HG03045 (cell line): ENCODE data around the gene PLD2.
"Not testable (repeated sequence)": the region's sequence is repeated elsewhere in the genome, so short reads cannot be mapped to it uniquely, and the experiment has no call there.

ENCODE experiments used
- ATAC-seq: cut with Tn5 transposase; IDR thresholded peaks from one replicate; pipeline ENCODE4 v1.9.1; 2021; ENCODE audit warnings: mild to moderate bottlenecking, moderate library complexity; ENCODE audit not compliant: unreplicated experiment

PLD2 gene

DNA sequence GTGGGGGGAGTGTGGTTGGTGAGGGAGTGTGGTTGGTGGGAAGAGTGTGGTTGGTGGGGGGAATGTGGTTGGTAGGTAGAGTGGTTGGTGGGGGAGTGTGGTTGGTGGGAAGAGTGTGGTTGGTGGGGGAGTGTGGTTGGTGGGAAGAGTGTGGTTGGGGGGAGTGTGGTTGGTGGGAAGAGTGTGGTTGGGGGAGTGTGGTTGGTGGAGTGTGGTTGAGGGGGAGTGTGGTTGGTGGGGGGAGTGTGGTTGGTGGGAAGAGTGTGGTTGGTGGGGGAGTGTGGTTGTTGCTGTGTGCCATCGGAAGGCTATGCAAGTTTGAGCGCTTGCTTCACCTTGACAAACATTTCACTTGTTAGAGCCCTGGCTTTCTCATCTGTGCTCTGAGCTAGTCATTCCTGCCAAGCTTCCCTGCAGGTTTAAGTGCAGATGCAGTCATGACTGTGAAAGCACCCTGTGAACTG, 46.3 kb downstream of the PLD2 start:
- no peak for ATAC-seq

DNA sequence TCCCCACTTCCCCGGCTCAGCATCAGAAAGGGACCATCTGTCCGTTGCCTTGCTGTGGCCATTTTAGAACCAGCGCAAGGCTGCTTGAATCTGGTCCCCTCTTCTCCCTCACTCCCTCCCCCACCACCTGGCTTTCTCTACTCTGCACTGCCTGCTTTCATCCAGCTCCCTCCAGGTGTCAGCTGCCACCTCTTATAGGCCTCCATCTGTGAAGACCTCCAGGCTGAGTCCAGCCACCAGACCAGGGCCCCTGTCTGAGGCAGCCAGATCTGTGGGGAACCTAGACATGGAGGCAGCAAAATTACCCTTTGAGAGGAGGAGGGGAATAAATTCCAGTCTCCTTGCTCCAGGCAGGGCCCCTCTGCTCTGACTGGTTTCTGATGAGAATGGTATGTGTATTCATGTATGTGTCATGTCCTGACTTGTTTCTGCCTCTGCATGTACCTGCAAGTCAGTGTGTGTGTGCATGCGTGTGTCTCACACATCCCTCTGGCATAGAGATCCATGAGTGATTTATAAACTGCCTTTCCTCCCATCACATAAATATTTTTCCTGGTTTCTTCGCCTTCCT, 47.2 kb downstream of the PLD2 start:
- no peak for ATAC-seq

DNA sequence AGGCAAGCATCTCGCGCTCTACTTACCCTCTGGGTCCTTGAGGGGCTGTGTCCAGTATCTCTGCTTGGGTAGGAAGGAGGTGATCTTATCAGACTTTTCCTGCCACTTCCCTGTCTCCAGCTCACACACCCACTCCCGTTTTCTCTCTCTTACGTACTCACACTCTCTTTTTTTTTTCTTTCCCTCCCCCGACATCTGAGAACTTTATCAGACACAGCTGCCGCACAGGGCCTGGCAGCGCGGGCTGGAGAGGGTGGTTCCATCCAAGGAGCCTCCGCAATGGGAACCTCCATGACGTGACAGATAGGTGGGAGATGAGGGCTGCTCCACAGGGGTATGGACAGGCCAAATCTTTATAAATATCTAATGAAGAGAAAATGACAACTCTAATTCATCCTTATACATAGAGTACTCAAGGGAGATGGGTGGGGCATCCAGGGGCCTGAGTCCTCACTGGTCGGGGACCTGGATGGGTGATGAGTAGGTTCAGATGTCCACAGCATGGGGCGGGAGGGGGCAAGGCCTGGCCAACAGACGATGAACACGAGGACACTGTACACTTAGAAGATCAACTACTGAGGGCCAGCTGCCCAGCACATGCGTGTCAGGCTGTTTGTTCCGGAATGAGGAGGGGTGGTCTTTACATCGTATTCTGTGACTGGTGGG, 49.5 kb downstream of the PLD2 start:
- no peak for ATAC-seq

DNA sequence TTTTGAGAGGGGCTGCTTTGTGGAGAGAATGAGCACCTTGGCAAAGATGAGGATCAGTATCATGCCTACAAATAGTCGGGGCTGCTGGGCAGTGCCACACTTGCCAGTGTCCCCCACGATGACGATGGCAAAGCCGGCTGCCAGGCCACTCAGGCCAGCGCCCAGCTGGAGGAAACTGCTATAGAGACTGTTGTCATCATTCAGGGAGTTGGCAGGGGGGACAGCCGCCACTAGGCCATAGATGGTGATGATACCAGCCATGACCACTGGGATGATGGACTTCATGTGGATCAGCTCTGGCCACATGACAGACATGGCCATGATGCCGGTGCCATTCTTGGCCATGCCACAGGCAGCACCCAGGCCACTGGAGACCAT, 50.0 kb downstream of the PLD2 start:
- ATAC-seq, result no peak

GRCh38 chr17:4857347-4857746, 50.4 kb downstream of the PLD2 start:
- not testable (repeated sequence) for ATAC-seq

GRCh38 chr17:4858068-4858881, 51.3 kb downstream of the PLD2 start:
- no peak for ATAC-seq

- ATAC-seq, result no peak
Observed at GRCh38 chr17:4858882-4859260, 51.9 kb downstream of the PLD2 start.

GRCh38 chr17:4859816-4860625, 53.1 kb downstream of the PLD2 start:
- no peak for ATAC-seq

- ATAC-seq, result no peak
Observed at GRCh38 chr17:4860651-4861050, 53.7 kb downstream of the PLD2 start.

DNA sequence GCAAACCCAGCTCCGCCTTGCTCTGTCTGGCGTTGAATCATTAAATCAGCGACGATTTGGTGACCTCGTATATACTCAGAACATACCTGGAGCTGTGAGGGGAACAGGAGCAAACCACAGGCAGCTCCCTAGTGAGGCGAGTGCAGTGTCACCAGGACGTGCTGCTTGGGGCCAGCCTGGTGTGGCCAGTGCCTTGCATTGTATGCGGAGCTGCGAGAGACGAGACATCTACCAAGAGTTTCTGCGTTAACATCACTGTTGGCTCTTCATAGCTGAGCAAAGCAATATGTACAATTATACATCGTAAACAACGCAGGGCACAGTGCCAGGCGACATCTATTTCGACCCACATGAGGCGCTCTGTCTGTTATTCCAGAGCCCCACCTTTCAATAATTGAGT, 54.1 kb downstream of the PLD2 start:
- ATAC-seq, result no peak

GRCh38 chr17:4862720-4863119, 55.8 kb downstream of the PLD2 start:
- no peak for ATAC-seq

DNA sequence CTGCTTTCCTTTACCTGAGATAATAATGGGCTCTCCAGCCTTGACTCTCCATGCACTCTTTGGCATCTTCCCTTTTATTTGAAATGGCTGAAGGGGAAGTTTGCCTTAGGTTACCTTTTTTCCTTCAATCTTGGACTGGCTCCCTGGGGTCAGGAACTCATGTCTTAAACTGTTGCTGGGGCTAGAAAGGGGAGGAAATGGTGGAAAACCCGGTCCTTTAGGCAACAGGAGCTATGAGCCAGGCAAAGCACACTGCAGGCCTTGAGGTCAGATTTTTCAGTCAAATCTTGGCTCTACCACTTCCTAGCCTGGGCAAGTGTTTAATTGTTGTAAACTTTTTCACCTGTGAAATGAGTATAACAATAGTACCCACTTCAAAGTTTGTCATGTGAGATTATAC, 56.4 kb downstream of the PLD2 start:
- ATAC-seq, result no peak

DNA sequence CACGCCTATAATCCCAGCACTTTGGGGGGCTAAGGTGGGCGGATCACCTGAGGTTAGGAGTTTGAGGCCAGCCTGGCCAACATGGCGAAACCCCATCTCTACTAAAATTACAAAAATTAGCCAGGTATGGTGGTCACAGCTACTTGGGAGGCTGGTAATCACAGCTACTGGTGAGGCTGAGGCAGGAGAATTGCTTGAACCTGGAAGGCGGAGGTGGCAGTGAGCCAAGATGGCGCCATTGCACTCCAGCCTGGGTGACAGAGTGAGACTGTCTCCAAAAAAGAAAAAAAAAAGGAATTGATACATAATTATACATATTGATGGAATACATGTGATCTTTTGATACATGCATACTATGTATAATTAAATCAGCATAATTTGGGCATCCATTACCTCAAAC, 60.6 kb downstream of the PLD2 start:
- not testable (repeated sequence) for ATAC-seq

- ATAC-seq, result not testable (repeated sequence)
Observed at GRCh38 chr17:4869058-4869998, 62.4 kb downstream of the PLD2 start.

DNA sequence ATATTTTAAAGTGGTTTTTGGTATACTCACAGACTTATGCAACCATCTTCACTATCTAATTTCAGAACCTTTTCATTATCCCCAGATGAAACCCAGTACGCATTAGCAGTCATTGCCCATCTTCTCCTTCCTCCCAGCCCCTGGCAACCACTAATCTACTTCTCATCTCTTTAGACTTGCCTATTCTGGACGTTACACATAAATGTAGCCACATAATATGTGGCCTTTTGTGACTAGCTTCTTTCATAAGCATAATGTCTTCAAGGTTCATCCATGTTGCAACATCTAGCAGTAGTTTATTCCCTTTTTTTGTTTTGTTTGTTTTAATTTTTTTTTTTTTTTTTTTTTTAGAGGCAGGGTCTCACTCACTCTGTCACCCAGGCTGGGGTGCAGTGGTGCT, 63.9 kb downstream of the PLD2 start:
- no peak for ATAC-seq

DNA sequence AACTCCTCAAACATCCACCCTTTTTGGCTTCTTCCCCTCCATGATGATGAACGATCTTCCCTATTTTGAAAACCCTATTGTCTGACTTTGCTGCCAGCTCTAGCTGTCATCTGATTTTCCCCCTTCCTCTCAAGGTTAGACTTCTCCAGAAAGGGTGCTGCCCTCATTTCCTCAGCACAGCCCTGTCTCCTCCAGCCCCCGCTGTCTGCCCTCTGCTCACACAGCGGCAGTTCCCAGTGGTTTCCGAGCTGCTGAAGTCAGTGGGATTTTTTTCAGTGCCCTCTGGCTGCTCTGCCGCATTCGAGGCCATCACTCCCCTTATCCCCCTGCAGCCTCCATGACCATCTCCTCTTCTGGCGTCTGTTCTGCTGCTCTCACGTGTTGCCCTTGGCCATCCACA, 65.8 kb downstream of the PLD2 start:
- no peak for ATAC-seq
